Keratinocyte (primary cell): ENCODE measurements around the gene RAMP1. TPM values are rescaled to one million over a fixed set of nuclear protein-coding genes. Genes with fewer than 3 reads are reported as not detected.
A peak's percentile ranks its signal among the peaks of the same experiment; 100 is the strongest.

Experiments
- DNase-seq: peaks from one replicate; pipeline ENCODE4 v3.0.0-alpha.2; 2011; ENCODE audit warnings: low read depth, missing footprints, low spot score
- FAIRE-seq: peaks from 2 replicates; lab custom pipeline; 2011; peaks lifted over from hg19 to GRCh38; lab: Jason Lieb, UNC
- H2AFZ ChIP-seq: 2 replicates; pipeline ENCODE4 v1.6.0; 2012; ENCODE audit warnings: low read length, control low read depth, inconsistent platforms; ENCODE audit not compliant: control insufficient read depth
- H3K27ac ChIP-seq: 2 replicates; pipeline ENCODE4 v1.5.1; 2011; ENCODE audit warnings: low read length; ENCODE audit not compliant: control insufficient read depth, insufficient read depth
- H3K27me3 ChIP-seq: 3 replicates; pipeline ENCODE4 v1.6.0; 2011; ENCODE audit warnings: low read length; ENCODE audit not compliant: control insufficient read depth, insufficient read depth; ENCODE audit errors: extremely low read depth
- H3K36me3 ChIP-seq, 2 experiments: 2 replicates in 1 of 2; 3 replicates in 1 of 2; pipeline ENCODE4 v1.5.1; 2011; ENCODE audit warnings: low read length in 2 of 2, mild to moderate bottlenecking in 1 of 2; ENCODE audit not compliant: control insufficient read depth in 2 of 2, insufficient read depth in 2 of 2; ENCODE audit errors: extremely low read depth in 1 of 2
- H3K4me1 ChIP-seq: 3 replicates; pipeline ENCODE4 v1.5.1; 2011; ENCODE audit warnings: low read length; ENCODE audit not compliant: control insufficient read depth, insufficient read depth; ENCODE audit errors: extremely low read depth
- H3K4me2 ChIP-seq: 3 replicates; pipeline ENCODE4 v1.6.0; 2011; ENCODE audit warnings: low read depth, low read length; ENCODE audit not compliant: control insufficient read depth, insufficient read depth; ENCODE audit errors: extremely low read depth
- H3K4me3 ChIP-seq, 3 experiments: fragments of 200-600 bp in 1 of 3; sonication (generic) in 1 of 3; 2 replicates in 2 of 3; 3 replicates in 1 of 3; pipeline ENCODE4 v1.5.1; 2011 to 2016; ENCODE audit warnings: low read length in 3 of 3, mild to moderate bottlenecking in 3 of 3, control low read depth in 2 of 3, inconsistent platforms in 1 of 3, low read depth in 1 of 3, mixed read lengths in 1 of 3, mixed run types in 1 of 3, moderate library complexity in 1 of 3; ENCODE audit not compliant: control insufficient read depth in 2 of 3, insufficient read depth in 2 of 3; ENCODE audit errors: extremely low read depth in 1 of 3
- H3K79me2 ChIP-seq: 2 replicates; pipeline ENCODE4 v1.6.0; 2012; ENCODE audit warnings: low read length; ENCODE audit not compliant: control insufficient read depth, insufficient read depth
- H3K9ac ChIP-seq: 3 replicates; pipeline ENCODE4 v1.6.0; 2011; ENCODE audit warnings: low read length; ENCODE audit not compliant: control insufficient read depth, insufficient read depth; ENCODE audit errors: extremely low read depth
- H3K9me1 ChIP-seq: 3 replicates; pipeline ENCODE4 v1.6.0; 2011; ENCODE audit warnings: low read length; ENCODE audit not compliant: control insufficient read depth, insufficient read depth; ENCODE audit errors: extremely low read depth
- H3K9me3 ChIP-seq: 2 replicates; pipeline ENCODE4 v1.5.1; 2012; ENCODE audit warnings: low read depth, low read length; ENCODE audit not compliant: control insufficient read depth
- H4K20me1 ChIP-seq: 3 replicates; pipeline ENCODE4 v1.6.0; 2011; ENCODE audit warnings: low read length; ENCODE audit not compliant: control insufficient read depth, insufficient read depth; ENCODE audit errors: extremely low read depth
- EZH2 ChIP-seq: IDR thresholded peaks from one replicate; pipeline ENCODE4 v1.6.1; 2012; ENCODE audit warnings: inconsistent platforms, mild to moderate bottlenecking, low read length, moderate library complexity
- dilution Hi-C: fragments of 300-500 bp; cut with MboI; formaldehyde crosslinking; loops from one replicate; pipeline ENCODE4 v1.7.0; 2020; ENCODE audit warnings: low sequenced_read_pairs; ENCODE audit not compliant: extremely low pct_ligation_motif_present
- polyA plus RNA-seq, 5 experiments: library from polyadenylated mRNA; depleted of rRNA in 3 of 5; stranded (reverse) in 3 of 5; stranded (forward) in 1 of 5; unstranded in 1 of 5; fragments of >200 nt; gene quantifications; 1 replicate in 1 of 5; 2 replicates in 3 of 5; 3 replicates in 1 of 5; pipeline versions ENCODE4 v1.2.1 to v1.2.3, GENCODE V29; 2011 to 2012; ENCODE audit warnings: missing spikeins in 2 of 5, low read depth in 1 of 5, low replicate concordance in 1 of 5
- TF ChIP-seq, protein P1 (sequence below), 3 experiments: IDR thresholded peaks in 1 of 3; conservative IDR thresholded peaks in 1 of 3; optimal IDR thresholded peaks in 1 of 3; 2 replicates in 2 of 3; 3 replicates in 1 of 3; pipeline versions ENCODE3 to v1.5.1; 2011; ENCODE audit warnings: low read length in 3 of 3, mild to moderate bottlenecking in 3 of 3, moderate library complexity in 2 of 3, control low read depth in 1 of 3, inconsistent platforms in 1 of 3; ENCODE audit not compliant: insufficient read depth in 2 of 3; ENCODE audit errors: extremely low read depth in 1 of 3

The RAMP1 gene
- polyA plus RNA-seq, 1 donor (not counting 4 experiments of a cell fraction or from before 2014, with no cell fraction given), result 0.69 TPM

DNA sequence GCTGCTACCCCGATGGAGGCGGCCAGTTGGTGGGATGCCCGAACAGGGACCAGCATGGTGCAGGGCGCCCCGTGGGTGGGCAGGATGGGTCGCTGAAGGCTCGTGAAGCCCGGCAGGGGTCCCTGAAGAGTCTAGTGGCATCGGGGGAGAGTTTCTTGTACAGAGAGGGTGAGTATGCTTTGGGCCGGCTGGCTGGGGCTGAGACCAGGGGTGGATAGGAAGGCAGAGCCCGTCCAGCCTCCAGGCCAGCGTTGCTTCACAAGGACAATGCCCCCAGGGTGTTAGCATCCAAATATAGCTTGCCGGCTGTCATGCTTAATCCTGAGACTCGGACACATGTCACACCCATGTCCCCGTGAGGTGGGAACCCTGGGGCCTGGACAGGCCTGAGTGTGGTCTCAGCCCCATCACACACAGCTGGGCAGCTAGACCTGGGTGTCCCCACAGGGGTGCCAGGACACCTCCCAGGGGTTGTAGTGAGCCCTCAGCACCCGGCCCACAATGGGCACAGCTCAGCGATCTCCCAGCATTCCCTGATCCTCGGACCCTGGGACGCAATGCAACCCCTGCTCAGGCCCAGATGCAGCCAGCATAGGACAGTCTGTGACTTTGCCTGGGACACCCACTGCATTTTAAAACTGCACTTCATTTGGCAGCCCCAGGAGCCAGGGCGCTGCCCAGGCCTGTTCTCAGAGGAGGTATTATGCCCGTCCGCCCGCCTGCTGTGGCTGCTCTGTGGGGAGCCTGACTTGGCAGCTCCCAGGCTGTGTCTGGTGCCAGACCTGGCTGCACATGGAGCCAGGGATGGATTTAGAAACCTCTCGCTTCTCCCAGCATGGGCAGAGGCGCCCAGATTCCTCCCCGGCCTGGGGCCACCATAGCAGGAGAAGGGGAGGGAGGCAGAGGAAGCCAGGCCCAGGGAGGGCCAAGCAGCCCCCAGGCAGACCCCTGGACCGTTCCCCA is 36.4 kb downstream of the RAMP1 start:
- Histone ChIP-seq H3K4me3 (peak overlapping the region in 1 of 3 experiments; percentile 46), H3K9ac (peak overlapping the region; percentile 50), H4K20me1 (no peaks in the 10 kb centered on the region), H3K9me1 (no peaks in the 10 kb centered on the region), H3K4me2 (peak overlapping the region; percentile 73), H3K9me3 (no peaks in the 10 kb centered on the region), H3K79me2 (no peaks in the 10 kb centered on the region), H3K4me1 (peaks cover 27% of the 10 kb centered on the region), H3K36me3 (no peaks in the 10 kb centered on the region), H3K27me3 (no peaks in the 10 kb centered on the region), H3K27ac (peak overlapping the region; percentile 43), H2AFZ (peak overlapping the region; percentile 90)
- dilution Hi-C loops, result no loop called here
- TF ChIP-seq EZH2, result no peak
- TF ChIP-seq, protein P1, sequence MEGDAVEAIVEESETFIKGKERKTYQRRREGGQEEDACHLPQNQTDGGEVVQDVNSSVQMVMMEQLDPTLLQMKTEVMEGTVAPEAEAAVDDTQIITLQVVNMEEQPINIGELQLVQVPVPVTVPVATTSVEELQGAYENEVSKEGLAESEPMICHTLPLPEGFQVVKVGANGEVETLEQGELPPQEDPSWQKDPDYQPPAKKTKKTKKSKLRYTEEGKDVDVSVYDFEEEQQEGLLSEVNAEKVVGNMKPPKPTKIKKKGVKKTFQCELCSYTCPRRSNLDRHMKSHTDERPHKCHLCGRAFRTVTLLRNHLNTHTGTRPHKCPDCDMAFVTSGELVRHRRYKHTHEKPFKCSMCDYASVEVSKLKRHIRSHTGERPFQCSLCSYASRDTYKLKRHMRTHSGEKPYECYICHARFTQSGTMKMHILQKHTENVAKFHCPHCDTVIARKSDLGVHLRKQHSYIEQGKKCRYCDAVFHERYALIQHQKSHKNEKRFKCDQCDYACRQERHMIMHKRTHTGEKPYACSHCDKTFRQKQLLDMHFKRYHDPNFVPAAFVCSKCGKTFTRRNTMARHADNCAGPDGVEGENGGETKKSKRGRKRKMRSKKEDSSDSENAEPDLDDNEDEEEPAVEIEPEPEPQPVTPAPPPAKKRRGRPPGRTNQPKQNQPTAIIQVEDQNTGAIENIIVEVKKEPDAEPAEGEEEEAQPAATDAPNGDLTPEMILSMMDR (optimal IDR thresholded peaks at IDR 0.05 in 1 of 3, IDR thresholded peaks at IDR 0.05 in 1 of 3, conservative IDR thresholded peaks at IDR 0.05 in 1 of 3; ENCODE audit: extremely low read depth in 1 of 3, insufficient read depth in 2 of 3, low read length in 3 of 3), result no peak
- FAIRE-seq, result peak; percentile 53
- DNase-seq, result no peak

DNA sequence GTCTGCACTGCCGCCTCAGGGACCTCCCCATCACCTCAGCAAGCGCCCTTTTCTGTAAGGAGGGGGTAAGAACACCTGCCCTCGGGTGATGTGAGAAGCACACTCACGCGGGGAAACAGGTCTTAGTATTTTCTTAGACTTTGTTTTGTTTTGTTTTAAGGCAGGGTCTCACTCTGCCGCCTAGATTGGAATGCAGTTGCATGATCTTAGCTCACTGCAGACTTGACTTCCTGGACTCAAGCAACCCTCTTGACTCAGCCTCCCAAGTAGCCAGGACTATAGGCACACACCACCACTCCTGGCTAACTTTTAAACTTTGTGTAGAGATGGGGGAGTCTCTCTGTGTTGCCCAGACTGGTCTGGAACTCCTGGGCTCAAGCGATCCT is 37.1 kb downstream of the RAMP1 start:
- no peaks in the 10 kb centered on the region for H4K20me1 ChIP-seq
- no peaks in the 10 kb centered on the region for H3K79me2 ChIP-seq
- FAIRE-seq, result no peak
- H3K36me3 ChIP-seq, result no peaks in the 10 kb centered on the region
- H3K4me2 ChIP-seq, result peak overlapping the region; percentile 73
- H3K9me3 ChIP-seq, result no peaks in the 10 kb centered on the region
- peak overlapping the region; percentile 50 for H3K9ac ChIP-seq
- peaks cover 27% of the 10 kb centered on the region for H3K4me1 ChIP-seq
- H3K27me3 ChIP-seq, result no peaks in the 10 kb centered on the region
- H3K4me3 ChIP-seq, result peak overlapping the region in 1 of 3 experiments; percentile 15
- no peaks in the 10 kb centered on the region for H3K9me1 ChIP-seq
- DNase-seq, result no peak
- dilution Hi-C loops, result no loop called here
- TF ChIP-seq EZH2, result no peak
- TF ChIP-seq, protein P1 (optimal IDR thresholded peaks at IDR 0.05 in 1 of 3, IDR thresholded peaks at IDR 0.05 in 1 of 3, conservative IDR thresholded peaks at IDR 0.05 in 1 of 3; ENCODE audit: extremely low read depth in 1 of 3, insufficient read depth in 2 of 3, low read length in 3 of 3), result no peak
- peak overlapping the region; percentile 90 for H2AFZ ChIP-seq
- peak overlapping the region; percentile 43 for H3K27ac ChIP-seq
